GM18873 (cell line): ENCODE measurements around the gene THG1L.
A peak's percentile ranks its signal among the peaks of the same experiment; 100 is the strongest.
"Not testable (repeated sequence)": the region's sequence is repeated elsewhere in the genome, so short reads cannot be mapped to it uniquely, and the experiment has no call there.

Experiments used
- ATAC-seq: cut with Tn5 transposase; IDR thresholded peaks from one replicate; pipeline ENCODE4 v1.9.1; 2021; ENCODE audit warnings: mild to moderate bottlenecking, moderate library complexity, moderate number of reproducible peaks; ENCODE audit not compliant: unreplicated experiment, low FRiP score

THG1L gene

GRCh38 chr5:157731272-157732129 is at the start of gene THG1L:
THG1L (plus strand) TSS chr5:157731420; CDS start chr5:157731441, 21 bp downstream.
- ATAC-seq, result peak; percentile 82

- ATAC-seq, result no peak
These were observed 49.0 kb upstream of the THG1L start for GRCh38 chr5:157682257-157682656.

- not testable (repeated sequence) for ATAC-seq
These were observed 44.7 kb upstream of the THG1L start for GRCh38 chr5:157686276-157687197.

- no peak for ATAC-seq
These were observed 44.0 kb upstream of the THG1L start for GRCh38 chr5:157687198-157687554.

GRCh38 chr5:157689942-157690689 is 41.1 kb upstream of the THG1L start:
- no peak for ATAC-seq

GRCh38 chr5:157690690-157691433 is 40.4 kb upstream of the THG1L start:
- ATAC-seq, result no peak

GRCh38 chr5:157693816-157694215 is 37.4 kb upstream of the THG1L start:
- not testable (repeated sequence) for ATAC-seq

GRCh38 chr5:157696154-157696553 is 35.1 kb upstream of the THG1L start:
- ATAC-seq, result not testable (repeated sequence)

GRCh38 chr5:157698674-157699073 is 32.5 kb upstream of the THG1L start:
- not testable (repeated sequence) for ATAC-seq

- ATAC-seq, result no peak
These were observed 27.5 kb upstream of the THG1L start for GRCh38 chr5:157703736-157704135.

- no peak for ATAC-seq
These were observed 22.4 kb upstream of the THG1L start for GRCh38 chr5:157708866-157709265.

- ATAC-seq, result no peak
These were observed 21.9 kb upstream of the THG1L start for GRCh38 chr5:157709346-157709745.

- ATAC-seq, result no peak
These were observed 20.8 kb upstream of the THG1L start for GRCh38 chr5:157710431-157710830.

- ATAC-seq, result no peak
These were observed 20.3 kb upstream of the THG1L start for GRCh38 chr5:157710882-157711281.

- no peak for ATAC-seq
These were observed 17.2 kb upstream of the THG1L start for GRCh38 chr5:157713830-157714595.

GRCh38 chr5:157714596-157714864 is 16.7 kb upstream of the THG1L start:
- no peak for ATAC-seq

GRCh38 chr5:157718519-157718918 is 12.7 kb upstream of the THG1L start:
- ATAC-seq, result no peak

GRCh38 chr5:157719245-157719644 is 12.0 kb upstream of the THG1L start:
- no peak for ATAC-seq

GRCh38 chr5:157721159-157721558 is 10.1 kb upstream of the THG1L start:
- no peak for ATAC-seq
